Measurements from ENCODE around the gene ADGRD1.

Gene ADGRD1

DNA sequence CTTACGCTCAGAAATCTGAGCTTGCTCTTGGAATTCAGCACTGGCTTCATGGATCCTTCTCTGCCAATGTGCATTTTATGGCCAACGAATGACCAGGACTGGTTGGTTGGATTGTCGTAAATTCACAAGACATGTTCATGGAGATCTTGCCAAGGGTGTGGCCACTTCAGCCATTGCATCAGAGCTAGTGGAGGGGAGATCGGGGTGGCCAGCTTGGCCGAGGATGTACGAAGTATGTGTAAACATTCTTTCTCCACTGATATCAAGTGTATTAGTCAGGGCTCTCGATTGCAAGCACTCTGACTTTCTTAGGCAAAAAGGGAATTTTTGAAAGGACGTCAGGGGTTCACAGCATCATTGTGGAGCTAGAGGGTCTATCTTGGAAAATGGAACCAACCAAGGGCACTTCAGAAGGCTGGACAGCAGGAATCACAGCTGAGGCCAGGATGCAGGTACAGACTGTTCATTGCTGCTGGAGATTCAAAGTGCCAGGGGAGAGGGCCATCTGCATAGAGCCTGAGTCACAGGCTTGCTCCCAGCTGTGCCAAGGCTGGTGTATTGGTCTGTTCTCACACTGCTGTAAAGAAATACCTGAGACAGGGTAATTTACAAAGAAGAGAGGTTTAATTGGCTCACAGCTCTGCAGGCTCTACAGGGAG, 32.9 kb upstream of the ADGRD1 start:
- no peak overlapping the region for H3K9ac ChIP-seq (ENCODE audit: low read depth in 1 of 2, low read length in 2 of 2)
- no peak overlapping the region for H3K4me3 ChIP-seq (ENCODE audit: low read depth in 1 of 2, low read length in 2 of 2)
- no peak overlapping the region for H3K27ac ChIP-seq (ENCODE audit: low read depth, low read length)
- peaks cover 9 to 14% of the 10 kb centered on the region in 2 donors for H3K27me3 ChIP-seq (ENCODE audit: control insufficient read depth in 1 of 2, insufficient read depth in 2 of 2, low read length in 2 of 2)
- no peaks in the 10 kb centered on the region for H3K36me3 ChIP-seq (ENCODE audit: control insufficient read depth in 1 of 2, insufficient read depth in 2 of 2, low read length in 2 of 2)
- H3K4me1 ChIP-seq (ENCODE audit: control insufficient read depth in 1 of 2, insufficient read depth in 2 of 2, low read length in 2 of 2): no peaks in the 10 kb centered on the region
- H3K9me3 ChIP-seq (ENCODE audit: control insufficient read depth in 1 of 2, low read length in 2 of 2): no peaks in the 10 kb centered on the region

DNA sequence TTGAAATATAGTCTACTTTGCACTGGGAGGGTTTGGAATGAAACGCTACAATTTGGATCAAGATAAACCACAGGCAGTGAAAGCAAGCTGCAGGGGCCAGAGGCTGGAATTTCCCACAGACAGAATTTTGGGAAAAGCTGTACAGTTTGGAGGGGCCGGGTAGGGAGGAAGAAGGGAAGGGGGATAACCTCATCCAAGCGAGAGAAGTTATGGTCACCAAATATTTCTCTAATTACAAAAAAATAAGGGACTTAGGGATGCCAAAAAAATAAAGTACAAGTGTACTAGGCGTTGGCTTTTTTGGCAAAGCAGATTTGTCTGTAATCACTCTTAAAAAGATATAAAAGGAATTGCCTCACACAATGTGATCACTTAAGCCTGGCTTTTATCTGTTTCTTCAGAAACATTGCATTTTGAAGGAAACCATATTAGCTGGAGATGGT, 31.2 kb upstream of the ADGRD1 start:
- H3K9me3 ChIP-seq (ENCODE audit: control insufficient read depth in 1 of 2, low read length in 2 of 2): no peaks in the 10 kb centered on the region
- H3K27me3 ChIP-seq (ENCODE audit: control insufficient read depth in 1 of 2, insufficient read depth in 2 of 2, low read length in 2 of 2): peaks cover 3 to 9% of the 10 kb centered on the region in 2 donors
- no peak overlapping the region for H3K9ac ChIP-seq (ENCODE audit: low read depth in 1 of 2, low read length in 2 of 2)
- no peak overlapping the region for H3K4me3 ChIP-seq (ENCODE audit: low read depth in 1 of 2, low read length in 2 of 2)
- no peaks in the 10 kb centered on the region for H3K4me1 ChIP-seq (ENCODE audit: control insufficient read depth in 1 of 2, insufficient read depth in 2 of 2, low read length in 2 of 2)
- no peak overlapping the region for H3K27ac ChIP-seq (ENCODE audit: low read depth, low read length)
- no peaks in the 10 kb centered on the region for H3K36me3 ChIP-seq (ENCODE audit: control insufficient read depth in 1 of 2, insufficient read depth in 2 of 2, low read length in 2 of 2)

DNA sequence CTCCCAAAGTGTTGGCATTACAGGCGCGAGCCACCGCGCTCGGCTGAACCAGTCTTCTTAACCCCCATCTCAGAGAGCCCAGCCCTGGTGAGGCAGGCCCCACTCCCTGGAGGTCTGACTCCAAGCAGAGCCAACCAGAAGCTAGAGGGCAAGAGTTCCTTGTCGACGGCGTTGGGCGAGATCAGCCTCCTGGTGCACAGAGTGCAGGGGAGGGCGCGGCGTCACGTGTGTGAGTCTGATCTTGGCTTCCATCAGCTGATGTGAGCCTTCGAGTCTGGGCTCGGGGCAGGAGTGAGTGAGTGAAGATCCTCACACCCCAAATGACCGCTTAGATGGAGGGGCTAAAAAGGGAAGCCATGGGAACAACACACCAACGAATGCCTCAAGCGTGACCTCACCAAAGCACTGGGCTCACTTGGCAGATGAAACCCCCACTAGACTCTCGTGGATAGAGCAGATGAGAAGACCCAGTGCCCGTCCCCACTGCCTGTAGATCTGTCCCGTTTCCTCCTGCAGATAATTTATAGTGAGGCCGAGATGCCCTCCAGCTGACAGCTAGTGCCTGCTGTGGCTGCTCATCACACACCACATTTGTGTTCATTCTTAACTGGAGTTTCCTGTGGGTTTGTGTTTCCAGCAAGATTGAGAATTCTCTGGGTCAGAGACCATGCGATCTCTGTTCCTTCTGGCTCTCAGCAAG, 28.6 kb upstream of the ADGRD1 start:
- peaks cover under 1 to 1% of the 10 kb centered on the region in 2 donors for H3K27me3 ChIP-seq (ENCODE audit: control insufficient read depth in 1 of 2, insufficient read depth in 2 of 2, low read length in 2 of 2)
- no peaks in the 10 kb centered on the region for H3K36me3 ChIP-seq (ENCODE audit: control insufficient read depth in 1 of 2, insufficient read depth in 2 of 2, low read length in 2 of 2)
- H3K9me3 ChIP-seq (ENCODE audit: control insufficient read depth in 1 of 2, low read length in 2 of 2): no peaks in the 10 kb centered on the region
- no peak overlapping the region for H3K4me3 ChIP-seq (ENCODE audit: low read depth in 1 of 2, low read length in 2 of 2)
- no peak overlapping the region for H3K9ac ChIP-seq (ENCODE audit: low read depth in 1 of 2, low read length in 2 of 2)
- H3K4me1 ChIP-seq (ENCODE audit: control insufficient read depth in 1 of 2, insufficient read depth in 2 of 2, low read length in 2 of 2): no peaks in the 10 kb centered on the region
- no peak overlapping the region for H3K27ac ChIP-seq (ENCODE audit: low read depth, low read length)

DNA sequence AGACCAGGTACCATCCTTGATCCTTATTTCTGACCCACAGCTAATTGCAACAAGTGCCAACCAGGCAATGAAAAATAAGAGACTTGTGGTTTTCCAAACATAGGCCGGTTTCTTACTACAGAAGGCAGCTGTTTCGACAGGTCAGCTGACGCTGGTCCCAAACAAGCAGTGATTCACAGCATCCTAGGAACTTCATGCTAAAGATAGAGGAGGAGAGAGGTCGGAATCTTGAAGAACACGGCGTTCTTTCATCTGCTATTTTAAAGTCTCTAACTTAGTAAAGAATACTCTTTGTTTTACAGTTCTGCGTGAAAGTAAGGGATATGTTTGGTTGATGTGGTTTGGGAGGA, 28.1 kb upstream of the ADGRD1 start:
- H3K27ac ChIP-seq (ENCODE audit: low read depth, low read length): no peak overlapping the region
- peaks cover 3 to 5% of the 10 kb centered on the region in 2 donors for H3K27me3 ChIP-seq (ENCODE audit: control insufficient read depth in 1 of 2, insufficient read depth in 2 of 2, low read length in 2 of 2)
- no peak overlapping the region for H3K4me3 ChIP-seq (ENCODE audit: low read depth in 1 of 2, low read length in 2 of 2)
- H3K9ac ChIP-seq (ENCODE audit: low read depth in 1 of 2, low read length in 2 of 2): no peak overlapping the region
- H3K9me3 ChIP-seq (ENCODE audit: control insufficient read depth in 1 of 2, low read length in 2 of 2): no peaks in the 10 kb centered on the region
- H3K36me3 ChIP-seq (ENCODE audit: control insufficient read depth in 1 of 2, insufficient read depth in 2 of 2, low read length in 2 of 2): no peaks in the 10 kb centered on the region
- no peaks in the 10 kb centered on the region for H3K4me1 ChIP-seq (ENCODE audit: control insufficient read depth in 1 of 2, insufficient read depth in 2 of 2, low read length in 2 of 2)

DNA sequence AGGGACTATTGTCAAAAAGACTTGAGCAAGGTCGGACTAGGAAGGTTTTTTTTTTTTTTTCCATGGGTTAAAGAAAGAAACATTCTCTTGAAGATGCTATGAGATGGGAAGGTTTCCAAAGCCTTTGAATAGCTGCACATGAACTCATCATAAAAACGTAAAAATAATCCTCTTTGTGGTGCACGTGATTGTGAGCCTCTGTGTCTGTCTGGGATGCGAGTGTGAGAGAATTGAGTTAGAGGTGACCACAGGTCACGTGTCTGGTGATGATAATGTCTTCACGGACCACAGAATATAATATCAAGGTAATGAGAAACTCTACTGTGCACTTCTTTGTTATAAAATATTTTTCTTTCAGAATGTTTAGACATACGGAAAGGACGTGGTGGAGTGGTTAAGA, 24.3 kb upstream of the ADGRD1 start:
- Histone ChIP-seq H3K4me3 (ENCODE audit: low read depth in 1 of 2, low read length in 2 of 2) (no peak overlapping the region), H3K27me3 (ENCODE audit: control insufficient read depth in 1 of 2, insufficient read depth in 2 of 2, low read length in 2 of 2) (peaks cover 3 to 5% of the 10 kb centered on the region in 2 donors), H3K36me3 (ENCODE audit: control insufficient read depth in 1 of 2, insufficient read depth in 2 of 2, low read length in 2 of 2) (no peaks in the 10 kb centered on the region), H3K4me1 (ENCODE audit: control insufficient read depth in 1 of 2, insufficient read depth in 2 of 2, low read length in 2 of 2) (no peaks in the 10 kb centered on the region), H3K27ac (ENCODE audit: low read depth, low read length) (no peak overlapping the region), H3K9ac (ENCODE audit: low read depth in 1 of 2, low read length in 2 of 2) (no peak overlapping the region), H3K9me3 (ENCODE audit: control insufficient read depth in 1 of 2, low read length in 2 of 2) (no peaks in the 10 kb centered on the region)

DNA sequence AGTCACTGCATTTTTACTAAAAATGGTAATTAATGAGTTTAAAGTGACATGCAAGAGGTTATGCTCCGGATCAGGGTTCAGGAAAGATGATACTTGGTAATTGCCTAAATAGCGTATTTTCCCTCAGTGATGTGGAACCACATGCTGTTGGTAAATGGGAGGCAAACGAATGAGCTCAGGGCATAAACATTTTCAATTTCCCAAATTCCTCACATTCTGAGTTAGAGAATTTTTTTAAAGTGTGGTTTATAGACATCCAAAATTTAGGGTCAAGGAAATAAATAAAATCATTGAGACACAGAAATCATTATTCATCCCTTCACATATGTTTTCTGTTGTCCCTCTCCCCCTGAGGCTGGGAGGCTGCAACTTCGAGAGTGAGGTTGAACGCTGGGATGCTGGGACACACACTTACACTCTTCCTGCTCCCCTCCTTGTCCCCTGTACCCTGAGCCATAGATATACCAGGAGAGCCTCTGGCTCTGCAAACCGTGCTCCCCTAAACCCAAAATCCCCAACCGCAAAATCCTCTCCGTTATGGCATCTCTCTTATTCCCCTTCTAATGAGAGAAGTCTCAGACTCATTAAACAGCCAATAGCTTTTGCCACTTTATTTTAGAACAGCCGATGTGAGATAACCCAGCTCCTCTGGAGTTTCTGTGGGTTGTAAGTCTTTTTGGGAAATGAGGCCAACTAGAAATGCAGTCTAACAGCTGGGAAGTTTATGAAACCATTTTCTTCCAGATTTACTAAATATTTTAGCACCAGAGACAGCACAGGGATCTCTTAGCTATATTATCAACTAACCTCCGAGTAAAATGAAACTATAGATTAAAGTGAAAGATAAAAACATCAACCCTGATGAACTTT, 21.4 kb upstream of the ADGRD1 start:
- Histone ChIP-seq H3K4me1 (ENCODE audit: control insufficient read depth in 1 of 2, insufficient read depth in 2 of 2, low read length in 2 of 2) (no peaks in the 10 kb centered on the region), H3K4me3 (ENCODE audit: low read depth in 1 of 2, low read length in 2 of 2) (no peak overlapping the region), H3K9me3 (ENCODE audit: control insufficient read depth in 1 of 2, low read length in 2 of 2) (no peaks in the 10 kb centered on the region), H3K27me3 (ENCODE audit: control insufficient read depth in 1 of 2, insufficient read depth in 2 of 2, low read length in 2 of 2) (peaks cover 3 to 5% of the 10 kb centered on the region in 2 donors), H3K9ac (ENCODE audit: low read depth in 1 of 2, low read length in 2 of 2) (no peak overlapping the region), H3K27ac (ENCODE audit: low read depth, low read length) (no peak overlapping the region), H3K36me3 (ENCODE audit: control insufficient read depth in 1 of 2, insufficient read depth in 2 of 2, low read length in 2 of 2) (no peaks in the 10 kb centered on the region)

DNA sequence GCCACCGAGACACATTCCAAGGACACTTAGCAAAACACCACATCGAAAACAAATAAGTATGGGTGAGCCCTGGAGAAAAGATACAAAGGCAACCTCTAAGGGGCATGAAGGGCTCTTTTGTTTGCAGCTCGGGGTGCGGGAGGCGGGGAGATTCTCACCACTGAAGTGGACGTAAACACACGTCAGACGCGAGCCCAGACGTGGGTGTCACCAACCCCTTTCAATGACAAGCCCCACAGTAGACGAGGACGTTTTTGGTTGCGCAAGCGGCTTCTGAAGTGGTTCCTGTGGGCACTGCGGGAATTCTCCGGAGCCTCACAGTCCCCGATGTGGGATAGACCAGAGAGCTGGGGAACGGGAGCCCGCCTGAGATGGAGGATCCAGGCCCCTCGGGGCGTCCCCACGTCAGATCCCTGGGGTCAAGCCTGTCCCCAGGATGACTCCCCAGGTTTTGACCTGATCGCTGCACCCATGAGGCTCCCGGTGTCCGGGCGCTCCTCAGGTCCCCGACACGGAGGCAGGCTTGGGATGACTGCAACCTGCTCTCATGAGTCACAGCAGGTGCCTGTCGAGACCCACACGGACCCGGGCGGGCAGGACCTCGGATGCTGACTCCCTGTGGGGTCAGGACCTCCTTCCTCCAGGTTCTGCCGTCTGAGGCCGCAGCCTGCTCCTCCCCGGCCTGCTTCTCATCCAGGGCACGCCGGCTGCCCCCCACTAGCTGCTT, 20.3 kb upstream of the ADGRD1 start:
- Histone ChIP-seq H3K9ac (ENCODE audit: low read depth in 1 of 2, low read length in 2 of 2) (no peak overlapping the region), H3K36me3 (ENCODE audit: control insufficient read depth in 1 of 2, insufficient read depth in 2 of 2, low read length in 2 of 2) (no peaks in the 10 kb centered on the region), H3K4me3 (ENCODE audit: low read depth in 1 of 2, low read length in 2 of 2) (no peak overlapping the region), H3K9me3 (ENCODE audit: control insufficient read depth in 1 of 2, low read length in 2 of 2) (no peaks in the 10 kb centered on the region), H3K27me3 (ENCODE audit: control insufficient read depth in 1 of 2, insufficient read depth in 2 of 2, low read length in 2 of 2) (peaks cover 3 to 5% of the 10 kb centered on the region in 2 donors), H3K4me1 (ENCODE audit: control insufficient read depth in 1 of 2, insufficient read depth in 2 of 2, low read length in 2 of 2) (no peaks in the 10 kb centered on the region), H3K27ac (ENCODE audit: low read depth, low read length) (no peak overlapping the region)

DNA sequence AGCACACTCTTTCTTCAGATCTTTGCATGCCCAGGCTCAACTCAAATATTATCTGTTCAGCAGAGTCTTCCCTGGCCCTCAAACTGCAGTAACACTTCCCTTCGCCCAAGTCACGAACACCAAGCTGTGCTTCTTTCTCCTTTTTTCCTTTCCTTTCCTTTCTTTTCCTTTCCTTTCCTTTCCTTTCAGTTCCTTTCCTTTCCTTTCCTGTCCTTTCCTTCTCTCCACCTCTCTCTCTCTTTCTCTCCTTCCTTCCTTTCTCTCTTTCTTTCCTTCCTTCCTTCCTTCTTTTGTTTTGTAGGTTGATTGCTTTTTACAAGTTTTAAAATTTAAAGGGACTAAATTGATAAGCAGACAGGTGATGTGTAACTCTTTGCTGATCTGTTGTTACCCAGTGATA, 19.0 kb upstream of the ADGRD1 start:
- no peaks in the 10 kb centered on the region for H3K36me3 ChIP-seq (ENCODE audit: control insufficient read depth in 1 of 2, insufficient read depth in 2 of 2, low read length in 2 of 2)
- no peaks in the 10 kb centered on the region for H3K9me3 ChIP-seq (ENCODE audit: control insufficient read depth in 1 of 2, low read length in 2 of 2)
- no peak overlapping the region for H3K9ac ChIP-seq (ENCODE audit: low read depth in 1 of 2, low read length in 2 of 2)
- no peak overlapping the region for H3K27ac ChIP-seq (ENCODE audit: low read depth, low read length)
- peaks cover 3 to 5% of the 10 kb centered on the region in 2 donors for H3K27me3 ChIP-seq (ENCODE audit: control insufficient read depth in 1 of 2, insufficient read depth in 2 of 2, low read length in 2 of 2)
- no peaks in the 10 kb centered on the region for H3K4me1 ChIP-seq (ENCODE audit: control insufficient read depth in 1 of 2, insufficient read depth in 2 of 2, low read length in 2 of 2)
- no peak overlapping the region for H3K4me3 ChIP-seq (ENCODE audit: low read depth in 1 of 2, low read length in 2 of 2)

DNA sequence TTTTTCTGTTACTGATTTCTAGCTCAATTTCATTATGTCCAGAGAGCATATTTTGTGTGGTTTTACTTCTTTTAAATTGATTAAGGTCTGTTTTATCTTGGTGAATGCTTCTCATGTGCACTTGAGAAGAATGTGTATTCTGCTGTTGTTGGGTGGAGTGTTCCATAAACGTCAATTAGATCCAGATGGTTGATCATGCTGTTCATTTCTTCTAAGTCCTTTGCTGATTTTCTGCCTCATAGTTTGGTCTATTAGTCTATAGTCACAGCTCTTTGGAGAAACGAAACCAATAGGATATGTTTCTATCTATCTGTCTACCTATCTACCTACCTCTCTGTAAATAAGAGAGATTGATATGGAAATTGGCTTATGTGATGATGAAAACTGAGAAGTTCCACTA, 17.1 kb upstream of the ADGRD1 start:
- Histone ChIP-seq H3K9ac (ENCODE audit: low read depth in 1 of 2, low read length in 2 of 2) (no peak overlapping the region), H3K36me3 (ENCODE audit: control insufficient read depth in 1 of 2, insufficient read depth in 2 of 2, low read length in 2 of 2) (no peaks in the 10 kb centered on the region), H3K27ac (ENCODE audit: low read depth, low read length) (no peak overlapping the region), H3K4me1 (ENCODE audit: control insufficient read depth in 1 of 2, insufficient read depth in 2 of 2, low read length in 2 of 2) (no peaks in the 10 kb centered on the region), H3K27me3 (ENCODE audit: control insufficient read depth in 1 of 2, insufficient read depth in 2 of 2, low read length in 2 of 2) (no peaks in the 10 kb centered on the region), H3K4me3 (ENCODE audit: low read depth in 1 of 2, low read length in 2 of 2) (no peak overlapping the region), H3K9me3 (ENCODE audit: control insufficient read depth in 1 of 2, low read length in 2 of 2) (no peaks in the 10 kb centered on the region)

Measured in duodenal mucosa (tissue), 2 donors.